H1 (cell line): ENCODE data around the gene KRTAP5-6. TPM values are rescaled to one million over a fixed set of nuclear protein-coding genes. Genes with fewer than 3 reads are reported as not detected.

Source experiments
- CTCF ChIA-PET: fragments of 300-600 bp; sonication (Branson Sonifier 250); formaldehyde crosslinking; loops from one replicate; lab custom pipeline; 2021; ENCODE audit not compliant: partially characterized antibody; lab: Charles Lee
- POLR2A ChIA-PET: fragments of 300-600 bp; sonication (Branson Sonifier 250); formaldehyde crosslinking; loops from one replicate; lab custom pipeline; 2021; ENCODE audit warnings: inconsistent platforms; ENCODE audit not compliant: partially characterized antibody; lab: Charles Lee
- DNase-seq, 2 experiments: peaks; one replicate each; pipeline versions ENCODE4 v3.0.0 to v3.0.0-alpha.2; 2010 to 2022; ENCODE audit warnings: low spot score in 2 of 2, low read depth in 1 of 2, mixed read lengths in 1 of 2
- FAIRE-seq: peaks from 2 replicates; lab custom pipeline; 2011; peaks lifted over from hg19 to GRCh38; lab: Jason Lieb, UNC
- H2AFZ ChIP-seq: 2 replicates; pipeline ENCODE4 v1.8.1; 2012; ENCODE audit warnings: low read length, inconsistent platforms
- H2AK5ac ChIP-seq: 2 replicates; pipeline ENCODE4 v1.6.1; 2013; ENCODE audit warnings: low read depth, low read length
- H2BK120ac ChIP-seq: replicated peaks from 2 replicates; pipeline ENCODE3; 2013; ENCODE audit warnings: low read depth, low read length, inconsistent platforms
- H2BK12ac ChIP-seq: 2 replicates; pipeline ENCODE4 v1.6.1; 2013; ENCODE audit warnings: low read depth, low read length
- H2BK15ac ChIP-seq: 2 replicates; pipeline ENCODE4 v1.6.1; 2013; ENCODE audit warnings: low read length
- H2BK20ac ChIP-seq: 2 replicates; pipeline ENCODE4 v1.6.1; 2013; ENCODE audit warnings: low read length
- H2BK5ac ChIP-seq: 2 replicates; pipeline ENCODE4 v1.6.1; 2013; ENCODE audit warnings: low read depth, low read length
- H3K14ac ChIP-seq: 2 replicates; pipeline ENCODE4 v1.6.1; 2013; ENCODE audit warnings: inconsistent platforms; ENCODE audit not compliant: insufficient read length
- H3K18ac ChIP-seq: 2 replicates; pipeline ENCODE4 v1.6.1; 2013; ENCODE audit warnings: low read length; ENCODE audit errors: extremely low read depth
- H3K23ac ChIP-seq: 2 replicates; pipeline ENCODE4 v1.6.1; 2013; ENCODE audit warnings: inconsistent platforms; ENCODE audit not compliant: insufficient read length
- H3K23me2 ChIP-seq: 2 replicates; pipeline ENCODE4 v1.6.1; 2013; ENCODE audit warnings: low read depth, low read length
- H3K27ac ChIP-seq: 2 replicates; pipeline ENCODE4 v1.6.1; 2011; ENCODE audit warnings: low read depth, low read length, inconsistent platforms
- H3K27me3 ChIP-seq, 4 experiments: replicated peaks in 1 of 4; 1 replicate in 1 of 4; 2 replicates in 3 of 4; pipeline versions ENCODE4 v1.6.1 to v1.8.1; 2011 to 2013; ENCODE audit warnings: low read length in 3 of 4, mild to moderate bottlenecking in 3 of 4, inconsistent platforms in 2 of 4, mixed read lengths in 2 of 4, moderate library complexity in 1 of 4; ENCODE audit not compliant: control insufficient read depth in 3 of 4, insufficient read depth in 3 of 4; ENCODE audit errors: extremely low read depth in 1 of 4
- H3K36me3 ChIP-seq, 4 experiments: 2 replicates each; pipeline versions ENCODE4 v1.6.1 to v1.8.1; 2011 to 2013; ENCODE audit warnings: mild to moderate bottlenecking in 4 of 4, low read length in 3 of 4, moderate library complexity in 2 of 4, control low read depth in 1 of 4, inconsistent platforms in 1 of 4; ENCODE audit not compliant: insufficient read depth in 4 of 4, control insufficient read depth in 2 of 4
- H3K4ac ChIP-seq: replicated peaks from 2 replicates; pipeline ENCODE3; 2013; ENCODE audit warnings: low read length, low read depth, mixed read lengths, inconsistent platforms; ENCODE audit not compliant: insufficient read length
- H3K4me1 ChIP-seq, 4 experiments: replicated peaks in 1 of 4; 1 replicate in 1 of 4; 2 replicates in 3 of 4; pipeline versions ENCODE4 v1.6.1 to v1.8.1; 2011 to 2013; ENCODE audit warnings: low read length in 3 of 4, inconsistent platforms in 2 of 4, mixed read lengths in 1 of 4; ENCODE audit not compliant: insufficient read depth in 4 of 4, control insufficient read depth in 3 of 4
- H3K4me2 ChIP-seq, 2 experiments: 2 replicates each; pipeline versions ENCODE4 v1.6.1 to v1.8.1; 2011 to 2013; ENCODE audit warnings: low read depth in 2 of 2, low read length in 2 of 2, control low read depth in 1 of 2, inconsistent platforms in 1 of 2, mild to moderate bottlenecking in 1 of 2; ENCODE audit not compliant: insufficient read depth in 1 of 2
- H3K4me3 ChIP-seq, 4 experiments: fragments of 200-600, 300-600 bp in 1 of 4; sonication (generic), shearing (Covaris generic), sonication (Bioruptor Twin) in 1 of 4; 2 replicates each; pipeline versions ENCODE4 v1.5.1 to v1.8.1; 2011 to 2016; ENCODE audit warnings: low read length in 4 of 4, low read depth in 3 of 4, control low read depth in 2 of 4, inconsistent platforms in 2 of 4, mild to moderate bottlenecking in 2 of 4, mixed read lengths in 1 of 4, moderate library complexity in 1 of 4; ENCODE audit not compliant: insufficient read depth in 2 of 4; ENCODE audit errors: extremely low read depth in 1 of 4
- H3K56ac ChIP-seq: replicated peaks from 2 replicates; pipeline ENCODE3; 2013; ENCODE audit warnings: low read depth, mild to moderate bottlenecking, mixed read lengths, low read length, inconsistent platforms; ENCODE audit not compliant: insufficient read length
- H3K79me1 ChIP-seq: 2 replicates; pipeline ENCODE4 v1.6.1; 2013; ENCODE audit warnings: low read depth, low read length, control low read depth
- H3K79me2 ChIP-seq, 2 experiments: 2 replicates each; pipeline versions ENCODE4 v1.6.1 to v1.8.1; 2012 to 2013; ENCODE audit warnings: low read length in 2 of 2, mild to moderate bottlenecking in 2 of 2, inconsistent platforms in 1 of 2; ENCODE audit not compliant: insufficient read depth in 2 of 2, control insufficient read depth in 1 of 2
- H3K9ac ChIP-seq, 4 experiments: replicated peaks in 1 of 4; 1 replicate in 1 of 4; 2 replicates in 3 of 4; pipeline versions ENCODE4 v1.6.1 to v1.8.1; 2011 to 2013; ENCODE audit warnings: low read depth in 3 of 4, low read length in 3 of 4, control low read depth in 2 of 4, mild to moderate bottlenecking in 2 of 4, moderate library complexity in 2 of 4, inconsistent platforms in 1 of 4; ENCODE audit errors: extremely low read depth in 1 of 4
- H3K9me3 ChIP-seq, 2 experiments: 2 replicates each; pipeline versions ENCODE4 v1.6.1 to v1.8.1; 2012 to 2013; ENCODE audit warnings: mild to moderate bottlenecking in 2 of 2, moderate library complexity in 2 of 2, control low read depth in 1 of 2, inconsistent platforms in 1 of 2, low read depth in 1 of 2, low read length in 1 of 2, mixed read lengths in 1 of 2; ENCODE audit not compliant: insufficient read depth in 2 of 2
- H4K20me1 ChIP-seq, 2 experiments: replicated peaks in 1 of 2; 2 replicates each; pipeline versions ENCODE3 to v1.8.1; 2011 to 2013; ENCODE audit warnings: inconsistent platforms in 2 of 2, low read length in 2 of 2, mild to moderate bottlenecking in 1 of 2; ENCODE audit not compliant: insufficient read depth in 2 of 2, control insufficient read depth in 1 of 2
- H4K5ac ChIP-seq: 2 replicates; pipeline ENCODE4 v1.6.1; 2013; ENCODE audit warnings: low read length, low read depth, mixed read lengths, inconsistent platforms; ENCODE audit not compliant: insufficient read length
- H4K8ac ChIP-seq: 2 replicates; pipeline ENCODE4 v1.8.0; 2013; ENCODE audit warnings: mild to moderate bottlenecking, moderate library complexity, low read length, inconsistent platforms; ENCODE audit not compliant: insufficient read depth; ENCODE audit errors: extremely low read depth
- H4K91ac ChIP-seq: replicated peaks from 2 replicates; pipeline ENCODE3; 2013; ENCODE audit warnings: low read length, mixed read lengths, inconsistent platforms; ENCODE audit not compliant: insufficient read length
- CHD1 ChIP-seq: IDR thresholded peaks from 2 replicates; pipeline ENCODE4 v1.6.1; 2012; ENCODE audit warnings: low read depth, low read length, improper control_type of control experiment
- EGR1 ChIP-seq: IDR thresholded peaks from 2 replicates; pipeline ENCODE4 v1.6.1; 2011; ENCODE audit warnings: low read depth, low read length, borderline replicate concordance
- KDM1A ChIP-seq: fragments of 200-600, 300-600 bp; sonication (generic); IDR thresholded peaks from 2 replicates; pipeline ENCODE4 v1.7.1; 2016; ENCODE audit warnings: mild to moderate bottlenecking, low read length, borderline replicate concordance
- NRF1 ChIP-seq: IDR thresholded peaks from 2 replicates; pipeline ENCODE4 v1.6.1; 2011; ENCODE audit warnings: mild to moderate bottlenecking, low read depth, low read length, improper control_type of control experiment
- TAF7 ChIP-seq: optimal IDR thresholded peaks from 2 replicates; pipeline ENCODE3; 2011; ENCODE audit warnings: low read depth, mild to moderate bottlenecking, inconsistent platforms, low read length, moderate library complexity, borderline replicate concordance
- WGBS, 2 experiments: shearing (Covaris generic) in 1 of 2; methylation state at CpG; one replicate each; pipeline versions ENCODE4 v1.1.6 to v1.1.7; 2013 to 2015; ENCODE audit warnings: low lambda C conversion rate in 2 of 2, mixed read lengths in 2 of 2, inconsistent platforms in 1 of 2, low coverage in 1 of 2, missing lambda C conversion rate in 1 of 2; ENCODE audit not compliant: insufficient replicate concordance in 2 of 2, insufficient coverage in 1 of 2, insufficient read length in 1 of 2; ENCODE audit errors: extremely low coverage in 1 of 2, missing lambda C conversion rate in 1 of 2; 5-methylcytosine and 5-hydroxymethylcytosine counted together
- polyA plus RNA-seq, 7 experiments: library from polyadenylated mRNA; depleted of rRNA in 3 of 7; stranded (reverse) in 5 of 7; unstranded in 2 of 7; fragments of >200 nt in 5 of 7; fragments of 200-250 nt in 2 of 7; gene quantifications; 1 replicate in 5 of 7; 2 replicates in 1 of 7; 4 replicates in 1 of 7; pipeline versions ENCODE4 v1.2.1 to v1.2.3, GENCODE V29; 2011 to 2013; ENCODE audit warnings: missing spikeins in 2 of 7, mixed read lengths in 2 of 7
- total RNA-seq: library from RNA; stranded (reverse); fragmentation: NEBNext Ultra II Directional; extraction: Animal tissue kit (Norgen Biotek cat#: 25700); gene quantifications from 2 replicates; pipeline ENCODE4 v1.2.1, GENCODE V29; 2021

The KRTAP5-6 gene
- total and polyA plus RNA-seq, 2 of the 8 experiments (the other 6 are each of a cell fraction or from before 2014, with no cell fraction given): not detected

- no peak for TF ChIP-seq KDM1A
- no peak for TF ChIP-seq TAF7
- no peak for TF ChIP-seq EGR1
- TF ChIP-seq CHD1: no peak
- TF ChIP-seq NRF1: no peak
- CTCF ChIA-PET: interaction anchor here (0.9 to 4.5 kb wide), 11 partner anchors 8 to 490 kb away, joined by 3 to 21 read pairs (median 3); partner anchors contain the start of genes SYT8 and TNNT3
- Histone ChIP-seq H3K79me1 (no peaks in the 10 kb centered on the region), H2BK5ac (no peak overlapping the region), H3K36me3 (no peaks in the 10 kb centered on the region), H3K23me2 (peaks cover 3% of the 10 kb centered on the region; the same call in 1 of the 2 replicates), H3K27ac (no peak overlapping the region), H3K14ac (no peak overlapping the region), H3K4ac (no peak overlapping the region), H2BK15ac (no peak overlapping the region), H3K23ac (no peak overlapping the region), H3K4me3 (no peak overlapping the region), H2AFZ (no peak overlapping the region), H3K18ac (no peak overlapping the region), H2AK5ac (no peak overlapping the region), H4K5ac (no peak overlapping the region), H3K4me1 (no peaks in the 10 kb centered on the region; a peak in 1 of 7 replicates), H3K9me3 (no peaks in the 10 kb centered on the region), H4K20me1 (peaks cover 0 to 2% of the 10 kb centered on the region in 2 experiments), H3K56ac (no peak overlapping the region), H2BK12ac (no peak overlapping the region), H3K4me2 (no peak overlapping the region), H4K8ac (no peak overlapping the region), H4K91ac (no peak overlapping the region), H3K9ac (no peak overlapping the region), H2BK120ac (no peak overlapping the region), H3K79me2 (no peaks in the 10 kb centered on the region), H3K27me3 (peaks cover 0 to 2% (median 0%) of the 10 kb centered on the region in 4 experiments; a peak in 3 of 7 replicates), H2BK20ac (no peak overlapping the region)
- POLR2A ChIA-PET: no interaction called here
- FAIRE-seq: no peak
- DNase-seq: no peak
- WGBS, 2 experiments: 88% methylated on average over 11 of the region's 11 CpGs; no CpG with 5 or more reads in 1 of the 2 experiments
These were observed 21.3 kb upstream of the KRTAP5-6 start for GRCh38 chr11:1675536-1676228.
